Activated T-cell treated with anti-CD3 and anti-CD28 coated beads, Interleukin-2, amount 50 U/mL, for 72 hours (primary cell): Measurements from ENCODE around the gene NRN1. TPM values are rescaled to one million over a fixed set of nuclear protein-coding genes. Genes with fewer than 3 reads are reported as not detected.

Experiments
- ATAC-seq, 2 donors: fragments of 150-1000 bp; cut with Tn5 transposase; replicated peaks in 1 of 2; 2 replicates each; pipeline ENCODE4 v1.10.0; 2021; ENCODE audit warnings: moderate library complexity in 2 of 2, mild to moderate bottlenecking in 1 of 2
- DNase-seq, 2 donors: peaks; one replicate each; pipeline ENCODE4 v3.0.0; 2021 to 2022; ENCODE audit warnings: mixed read lengths in 1 of 2
- H3K27ac Mint-ChIP-seq: one replicate; pipeline ENCODE4 v1.8.0; 2022; ENCODE audit warnings: mild to moderate bottlenecking, moderate library complexity, mixed read lengths
- H3K27me3 Mint-ChIP-seq: one replicate; pipeline ENCODE4 v1.8.0; 2022; ENCODE audit warnings: low read depth, mixed read lengths
- H3K36me3 Mint-ChIP-seq, 2 donors: one replicate each; pipeline ENCODE4 v1.8.0; 2022; ENCODE audit warnings: mixed read lengths in 2 of 2, mild to moderate bottlenecking in 1 of 2; ENCODE audit not compliant: insufficient read depth in 2 of 2
- H3K4me1 Mint-ChIP-seq: one replicate; pipeline ENCODE4 v1.8.0; 2022; ENCODE audit warnings: low read depth, mixed read lengths
- H3K4me3 Mint-ChIP-seq, 2 donors: one replicate each; pipeline ENCODE4 v1.8.0; 2022; ENCODE audit warnings: mild to moderate bottlenecking in 2 of 2, mixed read lengths in 2 of 2, moderate library complexity in 2 of 2
- H3K9me3 Mint-ChIP-seq, 2 donors: one replicate each; pipeline ENCODE4 v1.8.0; 2022; ENCODE audit warnings: mixed read lengths in 2 of 2
- total RNA-seq, 2 donors: library from RNA; stranded (reverse); gene quantifications; one replicate each; pipeline ENCODE4 v1.2.3, GENCODE V29; 2022

Gene NRN1
- total RNA-seq, 2 donors from 2014 or later: 2.5 to 3.3 TPM

GRCh38 chr6:6007366-6008088 lies 802 bp upstream of the NRN1 start:
- Mint-ChIP-seq H3K4me1 (peaks cover 61% of the 10 kb centered on the region), H3K27ac (peak overlapping the region; percentile 68), H3K27me3 (peaks cover 69% of the 10 kb centered on the region), H3K36me3 (peaks cover 9 to 12% of the 10 kb centered on the region in 2 donors), H3K4me3 (peak overlapping the region; percentile 86), H3K9me3 (no peaks in the 10 kb centered on the region)
- ATAC-seq (peak; percentile 46 to 54), DNase-seq (peak; percentile 41 to 47)

GRCh38 chr6:6006006-6006427 lies 708 bp downstream of the NRN1 start:
- ATAC-seq (no peak), DNase-seq (no peak)
- peaks cover 69% of the 10 kb centered on the region for H3K4me1 Mint-ChIP-seq
- H3K4me3 Mint-ChIP-seq: peak overlapping the region; percentile 55 to 94
- H3K9me3 Mint-ChIP-seq: no peaks in the 10 kb centered on the region
- peaks cover 76% of the 10 kb centered on the region for H3K27me3 Mint-ChIP-seq
- peak overlapping the region; percentile 98 for H3K27ac Mint-ChIP-seq
- H3K36me3 Mint-ChIP-seq: peaks cover 9 to 12% of the 10 kb centered on the region in 2 donors

GRCh38 chr6:6005051-6006005 lies 1.4 kb downstream of the NRN1 start:
- H3K4me1 Mint-ChIP-seq: peaks cover 70% of the 10 kb centered on the region
- peaks cover 11 to 13% of the 10 kb centered on the region in 2 donors for H3K36me3 Mint-ChIP-seq

GRCh38 chr6:6004390-6004995 lies 2.2 kb downstream of the NRN1 start:
- no peak for ATAC-seq
- Mint-ChIP-seq H3K4me3 (peak overlapping the region; percentile 89 to 94), H3K4me1 (peaks cover 77% of the 10 kb centered on the region), H3K27ac (peak overlapping the region; percentile 98), H3K27me3 (peaks cover 84% of the 10 kb centered on the region), H3K36me3 (peaks cover 17 to 19% of the 10 kb centered on the region in 2 donors), H3K9me3 (peaks cover 0 to 5% of the 10 kb centered on the region in 2 donors)
- no peak for DNase-seq

More at GRCh38 chr6:6005051-6006005, 1.4 kb downstream of the NRN1 start:
- no peak for ATAC-seq
- Mint-ChIP-seq H3K9me3 (peaks cover 0 to 2% of the 10 kb centered on the region in 2 donors), H3K4me3 (peak overlapping the region; percentile 89 to 94), H3K27me3 (peaks cover 80% of the 10 kb centered on the region), H3K27ac (peak overlapping the region; percentile 98)
- no peak for DNase-seq

GRCh38 chr6:6003621-6004366 lies 2.9 kb downstream of the NRN1 start:
- ATAC-seq: peak; percentile 9 to 26
- H3K9me3 Mint-ChIP-seq: peaks cover 0 to 5% of the 10 kb centered on the region in 2 donors
- peaks cover 86% of the 10 kb centered on the region for H3K27me3 Mint-ChIP-seq
- H3K36me3 Mint-ChIP-seq: peaks cover 17 to 20% of the 10 kb centered on the region in 2 donors
- H3K27ac Mint-ChIP-seq: peak overlapping the region; percentile 98
- DNase-seq: peak; percentile 41 to 45
- peaks cover 76% of the 10 kb centered on the region for H3K4me1 Mint-ChIP-seq
- peak overlapping the region; percentile 89 to 94 for H3K4me3 Mint-ChIP-seq

- Mint-ChIP-seq H3K27me3 (peaks cover 90% of the 10 kb centered on the region), H3K4me3 (peak overlapping the region; percentile 89 to 94), H3K4me1 (peaks cover 80% of the 10 kb centered on the region), H3K9me3 (peaks cover 0 to 5% of the 10 kb centered on the region in 2 donors), H3K27ac (no peak overlapping the region), H3K36me3 (peaks cover 17 to 18% of the 10 kb centered on the region in 2 donors)
- no peak for DNase-seq
- peak in 1 of 2 donors; percentile 11 for ATAC-seq
Observed at GRCh38 chr6:6002848-6003620, 3.7 kb downstream of the NRN1 start.

- H3K27ac Mint-ChIP-seq: no peak overlapping the region
- no peak for DNase-seq
- H3K9me3 Mint-ChIP-seq: peaks cover 0 to 5% of the 10 kb centered on the region in 2 donors
- peaks cover 17 to 18% of the 10 kb centered on the region in 2 donors for H3K36me3 Mint-ChIP-seq
- H3K27me3 Mint-ChIP-seq: peaks cover 92% of the 10 kb centered on the region
- H3K4me1 Mint-ChIP-seq: peaks cover 81% of the 10 kb centered on the region
- peak overlapping the region; percentile 89 to 94 for H3K4me3 Mint-ChIP-seq
- ATAC-seq: peak; percentile 21 to 25
Observed at GRCh38 chr6:6002005-6002847, 4.5 kb downstream of the NRN1 start.

GRCh38 chr6:6001443-6001842 lies 5.3 kb downstream of the NRN1 start:
- peaks cover 81% of the 10 kb centered on the region for H3K4me1 Mint-ChIP-seq
- H3K27ac Mint-ChIP-seq: no peak overlapping the region
- H3K9me3 Mint-ChIP-seq: peaks cover 0 to 5% of the 10 kb centered on the region in 2 donors
- peaks cover 90% of the 10 kb centered on the region for H3K27me3 Mint-ChIP-seq
- H3K36me3 Mint-ChIP-seq: peaks cover 17 to 18% of the 10 kb centered on the region in 2 donors
- DNase-seq: no peak
- peak overlapping the region; percentile 89 to 94 for H3K4me3 Mint-ChIP-seq
- no peak for ATAC-seq

- H3K27ac Mint-ChIP-seq: peak overlapping the region; percentile 14
- ATAC-seq (no peak), DNase-seq (no peak)
- peaks cover 11 to 12% of the 10 kb centered on the region in 2 donors for H3K36me3 Mint-ChIP-seq
- peaks cover 0 to 5% of the 10 kb centered on the region in 2 donors for H3K9me3 Mint-ChIP-seq
- peak overlapping the region; percentile 61 to 71 for H3K4me3 Mint-ChIP-seq
- peaks cover 90% of the 10 kb centered on the region for H3K27me3 Mint-ChIP-seq
- H3K4me1 Mint-ChIP-seq: peaks cover 83% of the 10 kb centered on the region
Observed at GRCh38 chr6:5999688-6000608, 6.8 kb downstream of the NRN1 start.
